Smooth muscle cell of the brain vasculature (primary cell): ENCODE data around the gene ZFHX3.

ENCODE experiments used
- DNase-seq: peaks from one replicate; pipeline ENCODE4 v3.0.0-alpha.2; 2012; ENCODE audit warnings: low read depth, low spot score

The ZFHX3 gene

GRCh38 chr16:72950669-72951068 lies 97.3 kb downstream of the ZFHX3 start:
- DNase-seq: no peak

GRCh38 chr16:72948238-72948829 lies 99.6 kb downstream of the ZFHX3 start:
- no peak for DNase-seq

- DNase-seq: no peak
Observed at GRCh38 chr16:72947379-72948237, 100.3 kb downstream of the ZFHX3 start.

GRCh38 chr16:72946474-72947194 lies 101.3 kb downstream of the ZFHX3 start:
- DNase-seq: no peak

GRCh38 chr16:72946063-72946462 lies 101.9 kb downstream of the ZFHX3 start:
- no peak for DNase-seq

GRCh38 chr16:72945611-72946010 lies 102.3 kb downstream of the ZFHX3 start:
- no peak for DNase-seq

- no peak for DNase-seq
Observed at GRCh38 chr16:72944757-72945485, 103.0 kb downstream of the ZFHX3 start.

GRCh38 chr16:72942021-72942420 lies 105.9 kb downstream of the ZFHX3 start:
- no peak for DNase-seq

- no peak for DNase-seq
Observed at GRCh38 chr16:72940886-72941285, 107.0 kb downstream of the ZFHX3 start.

GRCh38 chr16:72939247-72939646 lies 108.7 kb downstream of the ZFHX3 start:
- DNase-seq: no peak

GRCh38 chr16:72938795-72939164 lies 109.1 kb downstream of the ZFHX3 start:
- DNase-seq: no peak

GRCh38 chr16:72937916-72938794 lies 109.8 kb downstream of the ZFHX3 start:
- DNase-seq: no peak

GRCh38 chr16:72937360-72937759 lies 110.6 kb downstream of the ZFHX3 start:
- no peak for DNase-seq

- no peak for DNase-seq
Observed at GRCh38 chr16:72936408-72936807, 111.5 kb downstream of the ZFHX3 start.

- no peak for DNase-seq
Observed at GRCh38 chr16:72935896-72936295, 112.0 kb downstream of the ZFHX3 start.

GRCh38 chr16:72934636-72935403 lies 113.1 kb downstream of the ZFHX3 start:
- DNase-seq: no peak

- no peak for DNase-seq
Observed at GRCh38 chr16:72932677-72933335, 115.1 kb downstream of the ZFHX3 start.

GRCh38 chr16:72932050-72932449 lies 115.9 kb downstream of the ZFHX3 start:
- DNase-seq: no peak

GRCh38 chr16:72930396-72930795 lies 117.5 kb downstream of the ZFHX3 start:
- no peak for DNase-seq
